Measurements from ENCODE around the gene GFPT2.

GFPT2 gene

GRCh38 chr5:180382926-180383325 lies 29.8 kb upstream of the GFPT2 start:
- Histone ChIP-seq H3K27ac (no peak overlapping the region), H3K4me3 (no peak overlapping the region)
- no peak for DNase-seq (ENCODE audit: low spot score)
- no peak for TF ChIP-seq CTCF (IDR thresholded peaks at IDR 0.05)

- no peak for TF ChIP-seq CTCF (IDR thresholded peaks at IDR 0.05)
- Histone ChIP-seq H3K4me3 (no peak overlapping the region), H3K27ac (no peak overlapping the region)
- DNase-seq (ENCODE audit: low spot score) = no peak
Observed at GRCh38 chr5:180381851-180382480, 28.8 kb upstream of the GFPT2 start.

GRCh38 chr5:180381428-180381827 lies 28.3 kb upstream of the GFPT2 start:
- DNase-seq (ENCODE audit: low spot score) = no peak
- no peak for TF ChIP-seq CTCF (IDR thresholded peaks at IDR 0.05)
- H3K4me3 ChIP-seq = no peak overlapping the region
- no peak overlapping the region for H3K27ac ChIP-seq

- H3K27ac ChIP-seq = no peak overlapping the region
- DNase-seq (ENCODE audit: low spot score) = no peak
- TF ChIP-seq CTCF (IDR thresholded peaks at IDR 0.05) = no peak
- no peak overlapping the region for H3K4me3 ChIP-seq
Observed at GRCh38 chr5:180380856-180381255, 27.7 kb upstream of the GFPT2 start.

GRCh38 chr5:180380441-180380840 lies 27.3 kb upstream of the GFPT2 start:
- no peak overlapping the region for H3K4me3 ChIP-seq
- no peak overlapping the region for H3K27ac ChIP-seq
- TF ChIP-seq CTCF (IDR thresholded peaks at IDR 0.05) = no peak
- no peak for DNase-seq (ENCODE audit: low spot score)

- no peak overlapping the region for H3K4me3 ChIP-seq
- TF ChIP-seq CTCF (IDR thresholded peaks at IDR 0.05) = no peak
Observed at GRCh38 chr5:180379355-180380070, 26.4 kb upstream of the GFPT2 start.

More at GRCh38 chr5:180379355-180380070, 26.4 kb upstream of the GFPT2 start:
- H3K27ac ChIP-seq = no peak overlapping the region
- DNase-seq (ENCODE audit: low spot score) = no peak
